Endometrial microvascular endothelial cells (primary cell): ENCODE results near the gene RIOX2. TPM values are rescaled to one million over a fixed set of nuclear protein-coding genes. Genes with fewer than 3 reads are reported as not detected.
"Not testable (repeated sequence)": the region's sequence is repeated elsewhere in the genome, so short reads cannot be mapped to it uniquely, and the experiment has no call there.

Experiments used
- in situ Hi-C: cut with HindIII; loops from 2 replicates; pipeline ENCODE4 v1.10.0; 2017; ENCODE audit warnings: low sequenced_read_pairs, low pct_unique_long_range_greater_than_20kb; ENCODE audit errors: inconsistent ontology term
- total RNA-seq: library from RNA; depleted of rRNA; stranded (reverse); fragments of >200 nt; gene quantifications from one replicate; pipeline ENCODE4 v1.2.3, GENCODE V29; 2015; ENCODE audit errors: inconsistent ontology term

Gene RIOX2
- total RNA-seq, 1 donor from 2014 or later, result 50.0 TPM

- in situ Hi-C loops, result no loop called here
Observed at GRCh38 chr3:97932387-97932801, 39.8 kb downstream of the RIOX2 start.

DNA sequence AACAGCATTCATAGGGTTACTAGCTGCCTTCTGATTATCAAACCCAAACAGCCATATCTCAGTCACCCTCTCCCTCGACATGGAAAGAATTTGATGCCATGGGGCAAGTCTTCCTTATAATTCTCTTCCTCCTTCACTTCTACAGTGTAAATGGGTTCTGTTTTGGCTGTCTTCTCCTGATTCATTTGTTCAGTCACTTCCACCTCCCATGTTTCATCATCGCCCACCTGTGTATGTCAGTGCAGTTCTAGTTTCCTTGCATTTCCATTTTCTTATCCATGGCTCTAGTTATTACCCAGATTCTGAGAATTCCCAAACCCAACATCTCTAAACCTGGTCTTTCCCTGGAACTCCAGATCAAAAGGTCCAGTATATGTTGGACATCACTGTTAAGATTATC lies 41.0 kb downstream of the RIOX2 start:
- in situ Hi-C loops, result no loop called here

DNA sequence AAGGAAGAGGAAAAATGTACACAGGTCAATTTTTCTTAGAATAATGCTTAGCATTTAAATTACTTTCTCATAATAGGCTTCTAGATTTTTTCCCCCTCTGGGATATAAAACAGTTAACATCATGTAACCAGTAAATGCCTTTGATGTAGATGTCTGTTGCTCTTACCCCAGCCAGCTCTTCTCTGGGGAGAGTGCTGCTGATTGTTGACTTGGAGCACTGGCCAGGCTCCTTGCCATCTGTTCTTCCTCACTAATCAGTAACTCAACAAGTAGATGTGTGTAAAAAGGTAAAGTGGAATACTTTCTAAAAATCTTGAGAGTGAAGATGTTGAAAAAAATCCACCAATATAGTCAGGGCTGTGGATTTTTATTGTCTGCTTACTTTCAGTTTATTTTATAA lies 42.2 kb downstream of the RIOX2 start:
- in situ Hi-C loops, result no loop called here

GRCh38 chr3:97928986-97929385 lies 43.2 kb downstream of the RIOX2 start:
- in situ Hi-C loops, result no loop called here

DNA sequence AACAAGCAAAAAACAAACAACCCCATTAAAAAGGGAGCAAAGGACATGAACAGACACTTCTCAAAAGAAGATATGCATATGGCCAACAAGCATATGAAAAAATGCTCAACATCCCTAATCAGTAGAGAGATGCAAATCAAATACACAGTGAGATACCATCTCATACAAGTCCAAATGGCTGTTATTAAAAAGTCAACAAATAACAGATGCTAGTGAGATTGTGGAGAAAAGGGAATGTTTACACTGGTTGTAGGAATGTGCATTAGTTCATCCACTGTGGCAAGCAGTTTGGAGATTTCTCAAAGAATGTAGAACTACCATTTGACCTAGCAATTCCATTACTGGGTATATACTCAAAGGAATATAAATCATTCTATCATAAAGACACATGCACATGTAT lies 44.5 kb downstream of the RIOX2 start:
- in situ Hi-C loops, result no loop called here

DNA sequence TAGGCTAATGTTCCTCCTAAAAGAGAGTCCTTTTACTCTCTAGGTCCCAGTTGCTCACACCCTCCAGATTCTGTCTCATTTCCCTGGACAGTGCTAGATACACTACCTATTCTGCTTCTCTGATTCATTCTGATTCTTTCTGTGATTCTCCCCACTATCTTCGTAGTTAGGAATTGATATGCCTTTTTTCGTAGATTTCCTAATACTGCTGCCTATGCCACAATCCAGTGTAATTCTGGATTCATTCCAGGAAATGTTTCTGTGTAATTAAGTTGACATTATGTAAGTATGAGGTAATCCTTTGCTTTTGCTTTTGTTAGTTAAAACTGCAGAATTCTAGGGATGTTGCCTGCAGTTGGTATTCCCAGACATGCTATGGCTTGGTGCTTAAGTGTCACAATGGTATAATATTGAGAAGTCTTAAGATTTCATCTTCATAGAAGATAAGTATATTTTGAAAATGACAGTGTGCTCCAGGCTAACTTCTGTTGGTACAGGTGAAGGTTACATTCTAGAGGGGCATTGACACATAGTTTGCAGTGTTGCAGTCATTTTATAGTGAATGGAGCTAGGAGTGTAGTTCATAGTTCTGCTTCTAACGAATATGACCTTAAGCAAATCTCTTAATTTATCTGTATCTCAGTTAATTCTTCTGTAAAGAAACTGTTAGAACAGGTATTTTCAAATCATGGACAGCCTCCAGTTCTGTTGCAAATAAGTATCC lies 54.3 kb downstream of the RIOX2 start:
- in situ Hi-C loops, result no loop called here

- in situ Hi-C loops, result no loop called here
Observed at GRCh38 chr3:97916576-97916975, 55.7 kb downstream of the RIOX2 start.

DNA sequence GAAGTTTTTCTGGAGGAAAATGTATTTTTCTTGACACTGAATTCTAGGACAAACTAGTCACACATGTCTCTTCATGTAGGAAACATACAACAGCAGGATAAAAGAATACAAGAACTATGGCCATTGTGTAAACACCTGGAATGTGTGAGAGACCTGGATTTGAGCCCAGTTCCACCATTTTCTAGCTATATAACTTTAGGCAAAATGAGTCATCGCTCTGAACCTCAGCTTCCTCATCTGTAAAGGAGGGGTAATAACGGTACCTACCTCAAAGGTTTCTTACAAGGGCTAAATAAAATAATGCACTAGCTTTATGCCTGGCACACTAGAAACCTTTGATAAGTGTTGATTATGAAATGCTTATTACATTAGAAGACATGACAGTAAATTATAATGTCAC lies 57.8 kb downstream of the RIOX2 start:
- in situ Hi-C loops, result no loop called here

DNA sequence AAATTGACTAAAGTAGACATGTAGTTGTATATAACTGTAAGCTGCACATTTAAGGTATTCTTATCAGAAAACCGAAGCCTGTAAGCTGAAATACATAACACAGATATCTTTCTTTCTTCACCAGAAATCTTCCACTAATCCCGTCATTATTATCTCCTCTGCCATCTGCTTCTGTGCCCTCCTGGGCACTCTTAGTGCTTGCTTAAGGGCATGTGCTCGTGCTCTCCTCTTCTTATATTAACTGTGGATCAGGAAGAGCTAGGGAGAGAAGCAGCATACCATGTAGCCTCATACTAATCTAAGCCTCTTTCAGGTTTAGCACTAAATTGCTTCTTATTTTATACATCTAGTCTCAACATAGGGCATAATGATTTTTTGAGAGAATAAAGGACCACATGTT lies 60.8 kb downstream of the RIOX2 start:
- in situ Hi-C loops, result no loop called here

- in situ Hi-C loops, result no loop called here
Observed at GRCh38 chr3:97910931-97911351, 61.3 kb downstream of the RIOX2 start.

DNA sequence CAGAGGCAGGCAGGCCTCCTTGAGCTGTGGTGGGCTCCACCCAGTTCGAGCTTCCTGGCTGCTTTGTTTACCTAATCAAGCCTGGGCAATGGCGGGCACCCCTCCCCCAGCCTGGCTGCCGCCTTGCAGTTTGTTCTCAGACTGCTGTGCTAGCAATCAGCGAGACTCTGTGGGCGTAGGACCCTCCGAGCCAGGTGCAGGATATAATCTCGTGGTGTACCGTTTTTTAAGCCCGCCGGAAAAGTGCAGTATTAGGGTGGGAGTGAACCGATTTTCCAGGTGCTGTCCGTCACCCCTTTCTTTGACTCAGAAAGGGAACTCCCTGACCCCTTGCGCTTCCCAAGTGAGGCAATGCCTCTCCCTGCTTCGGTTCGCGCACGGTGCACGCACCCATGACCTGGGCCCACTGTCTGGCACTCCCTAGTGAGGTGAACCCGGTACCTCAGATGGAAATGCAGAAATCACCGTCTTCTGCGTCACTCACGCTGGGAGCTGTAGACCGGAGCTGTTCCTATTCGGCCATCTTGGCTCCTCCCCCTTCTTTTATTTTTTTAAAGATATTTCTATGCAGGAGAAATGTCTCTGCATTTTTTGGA lies 61.9 kb downstream of the RIOX2 start:
- in situ Hi-C loops, result not testable (repeated sequence)

DNA sequence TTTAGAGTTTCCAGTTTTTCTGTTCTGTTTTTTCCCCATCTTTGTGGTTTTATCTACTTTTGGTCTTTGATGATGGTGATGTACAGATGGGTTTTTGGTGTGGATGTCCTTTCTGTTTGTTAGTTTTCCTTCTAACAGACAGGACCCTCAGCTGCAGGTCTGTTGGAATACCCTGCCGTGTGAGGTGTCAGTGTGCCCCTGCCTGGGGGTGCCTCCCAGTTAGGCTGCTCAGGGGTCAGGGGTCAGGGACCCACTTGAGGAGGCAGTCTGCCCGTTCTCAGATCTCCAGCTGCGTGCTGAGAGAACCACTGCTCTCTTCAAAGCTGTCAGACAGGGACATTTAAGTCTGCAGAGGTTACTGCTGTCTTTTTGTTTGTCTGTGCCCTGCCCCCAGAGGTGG lies 62.4 kb downstream of the RIOX2 start:
- in situ Hi-C loops, result not testable (repeated sequence)

DNA sequence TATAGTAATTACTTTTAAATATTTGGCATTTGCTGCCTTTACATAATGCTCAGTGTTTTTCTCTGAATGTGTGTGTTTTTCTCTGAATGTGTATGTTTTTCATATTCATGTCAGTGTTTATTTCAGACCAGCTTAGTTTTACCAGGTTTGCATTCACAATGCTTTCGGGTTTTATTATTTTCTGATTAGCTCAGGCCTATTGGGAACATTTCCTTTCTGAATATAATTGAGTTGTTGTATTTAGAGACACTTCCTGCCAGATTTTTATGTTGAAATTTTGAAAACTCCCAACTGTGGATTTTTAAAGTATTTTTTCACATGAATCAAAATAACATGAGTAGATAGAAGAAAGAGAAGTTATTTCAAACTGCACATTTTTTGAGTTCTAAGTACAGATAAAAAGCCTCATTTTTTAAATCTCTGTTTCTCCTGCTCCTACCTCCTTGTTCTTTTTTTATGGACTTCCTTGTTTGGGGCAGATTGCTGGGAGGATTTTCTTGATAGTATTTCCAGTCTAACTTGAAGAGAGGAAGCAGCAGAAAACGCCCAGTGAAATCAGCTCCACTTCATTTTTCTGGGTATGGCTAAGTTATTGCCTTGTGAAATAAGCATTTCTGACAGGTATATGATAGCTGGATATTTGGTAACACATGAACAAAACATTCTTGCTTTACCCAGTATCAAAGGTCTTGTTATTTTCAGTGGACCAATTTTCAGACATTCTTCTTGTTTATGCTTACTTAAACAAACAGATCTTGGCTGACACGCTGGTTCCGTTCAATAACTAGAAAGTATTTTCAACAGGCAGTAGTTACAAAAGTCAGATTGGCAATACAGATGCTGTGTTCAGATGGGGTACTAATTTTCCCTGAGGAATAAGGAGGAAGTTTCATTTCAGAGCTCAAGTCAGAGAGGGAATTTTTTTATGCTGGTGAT lies 70.7 kb downstream of the RIOX2 start:
- in situ Hi-C loops, result no loop called here

GRCh38 chr3:97899331-97899730 lies 72.9 kb downstream of the RIOX2 start:
- in situ Hi-C loops, result no loop called here

DNA sequence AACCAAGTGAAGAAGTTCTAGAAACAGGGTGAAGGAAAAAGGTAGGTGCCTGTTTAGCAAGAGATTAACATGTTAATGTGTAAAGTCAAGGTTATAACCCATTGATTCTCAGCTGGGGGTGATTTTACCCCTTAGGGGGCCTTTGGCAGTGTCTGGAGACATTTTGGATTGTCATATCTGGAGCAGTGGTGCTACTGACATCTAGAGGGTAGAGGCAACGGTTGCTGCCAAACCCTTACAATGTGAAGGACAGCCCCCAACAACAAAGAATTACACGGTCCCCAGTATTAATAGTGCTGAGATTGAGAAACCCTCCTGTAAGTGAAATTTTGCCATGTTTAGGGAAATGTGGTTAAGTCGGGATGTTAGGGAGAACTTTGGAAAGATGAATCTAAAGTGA lies 75.7 kb downstream of the RIOX2 start:
- in situ Hi-C loops, result no loop called here

GRCh38 chr3:97896129-97896528 lies 76.1 kb downstream of the RIOX2 start:
- in situ Hi-C loops, result no loop called here

- in situ Hi-C loops, result no loop called here
Observed at GRCh38 chr3:97895216-97895615, 77.0 kb downstream of the RIOX2 start.

- in situ Hi-C loops, result no loop called here
Observed at GRCh38 chr3:97892852-97893251, 79.4 kb downstream of the RIOX2 start.
